Mesodermal cell (in vitro differentiated cells): ENCODE data around the gene IFNAR2.
"Not testable (repeated sequence)": the region's sequence is repeated elsewhere in the genome, so short reads cannot be mapped to it uniquely, and the experiment has no call there.

ENCODE experiments used
- H3K27ac ChIP-seq: 2 replicates; pipeline ENCODE4 v1.7.0; 2013; ENCODE audit warnings: mild to moderate bottlenecking, low read depth, low read length, moderate library complexity; ENCODE audit not compliant: severe bottlenecking
- H3K36me3 ChIP-seq: 2 replicates; pipeline ENCODE4 v1.7.1; 2013; ENCODE audit warnings: mild to moderate bottlenecking, low read length, moderate library complexity; ENCODE audit not compliant: control insufficient read depth, insufficient read depth
- H3K4me1 ChIP-seq: one replicate; pipeline ENCODE4 v1.7.1; 2013; ENCODE audit warnings: mild to moderate bottlenecking, low read length; ENCODE audit not compliant: insufficient read depth, control insufficient read depth, poor library complexity, severe bottlenecking
- H3K4me3 ChIP-seq: 2 replicates; pipeline ENCODE4 v1.7.0; 2013; ENCODE audit warnings: low read length, control low read depth, mild to moderate bottlenecking; ENCODE audit not compliant: insufficient read depth, poor library complexity, severe bottlenecking; ENCODE audit errors: extremely low read depth
- H3K9me3 ChIP-seq: 2 replicates; pipeline ENCODE4 v1.7.1; 2013; ENCODE audit warnings: mild to moderate bottlenecking, low read length, moderate library complexity; ENCODE audit not compliant: control insufficient read depth
- WGBS, 2 experiments: methylation state at CpG; one replicate each; pipeline ENCODE4 v1.1.5; 2013; ENCODE audit warnings: missing lambda C conversion rate in 2 of 2; ENCODE audit not compliant: insufficient coverage in 2 of 2; 5-methylcytosine and 5-hydroxymethylcytosine counted together

The IFNAR2 gene

DNA sequence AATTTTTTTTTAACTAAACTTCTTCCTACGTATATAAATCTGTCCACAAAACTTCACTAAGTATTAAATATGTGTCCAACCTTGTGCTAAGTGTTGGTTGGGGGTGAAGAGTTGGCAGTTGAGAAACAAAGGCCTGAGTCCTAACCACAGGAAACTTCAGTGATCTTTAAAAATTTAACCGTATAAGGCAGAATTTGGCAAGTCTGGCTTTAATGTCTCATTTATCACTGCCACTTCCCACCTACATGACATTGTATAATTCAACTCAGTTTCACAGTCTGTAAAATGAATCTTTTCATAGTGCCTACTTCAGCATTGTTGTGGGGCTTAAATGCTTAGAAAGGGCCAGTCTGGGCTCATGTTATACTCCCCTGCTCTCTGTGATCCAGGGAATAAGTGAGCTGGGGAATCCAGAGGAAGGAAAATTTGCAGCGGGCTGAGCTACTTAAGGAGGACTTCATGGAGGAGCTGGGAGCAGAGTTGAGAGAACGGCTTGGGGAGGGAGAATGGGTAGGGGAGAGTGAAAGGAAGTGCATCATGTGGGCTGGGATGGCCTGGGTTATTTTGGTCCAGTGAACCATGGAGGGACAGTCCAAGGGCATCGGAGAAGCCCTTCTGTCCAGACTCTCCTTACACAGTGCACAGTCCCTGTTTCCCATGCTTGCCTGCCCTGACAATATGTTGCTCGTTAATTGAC is 14.5 kb downstream of the IFNAR2 start:
- Histone ChIP-seq H3K4me1 (no peaks in the 10 kb centered on the region), H3K36me3 (peaks cover 43% of the 10 kb centered on the region), H3K9me3 (peaks cover 1% of the 10 kb centered on the region), H3K27ac (no peak overlapping the region), H3K4me3 (no peak overlapping the region)
- 90 to 93% methylated on average over 4 of the region's 6 CpGs for WGBS, 2 experiments

- no peaks in the 10 kb centered on the region for H3K4me1 ChIP-seq
- no peak overlapping the region for H3K27ac ChIP-seq
- no CpG with 5 or more reads among the region's 2 CpGs for WGBS, 2 experiments
- no peaks in the 10 kb centered on the region for H3K9me3 ChIP-seq
- H3K4me3 ChIP-seq: no peak overlapping the region
- peaks cover 41% of the 10 kb centered on the region for H3K36me3 ChIP-seq
Observed at GRCh38 chr21:33244779-33245105, 15.0 kb downstream of the IFNAR2 start.

GRCh38 chr21:33245289-33245918 is 15.7 kb downstream of the IFNAR2 start:
- Histone ChIP-seq H3K4me3 (no peak overlapping the region), H3K4me1 (no peaks in the 10 kb centered on the region), H3K36me3 (peaks cover 43% of the 10 kb centered on the region), H3K9me3 (no peaks in the 10 kb centered on the region), H3K27ac (no peak overlapping the region)
- 62 to 79% methylated on average over 3 of the region's 4 CpGs for WGBS, 2 experiments

- Histone ChIP-seq H3K4me3 (no peak overlapping the region), H3K9me3 (no peaks in the 10 kb centered on the region), H3K4me1 (no peaks in the 10 kb centered on the region), H3K27ac (no peak overlapping the region), H3K36me3 (peaks cover 52% of the 10 kb centered on the region)
- 99 to 100% methylated on average over 4 of the region's 5 CpGs for WGBS, 2 experiments
Observed at GRCh38 chr21:33246506-33246905, 16.8 kb downstream of the IFNAR2 start.

DNA sequence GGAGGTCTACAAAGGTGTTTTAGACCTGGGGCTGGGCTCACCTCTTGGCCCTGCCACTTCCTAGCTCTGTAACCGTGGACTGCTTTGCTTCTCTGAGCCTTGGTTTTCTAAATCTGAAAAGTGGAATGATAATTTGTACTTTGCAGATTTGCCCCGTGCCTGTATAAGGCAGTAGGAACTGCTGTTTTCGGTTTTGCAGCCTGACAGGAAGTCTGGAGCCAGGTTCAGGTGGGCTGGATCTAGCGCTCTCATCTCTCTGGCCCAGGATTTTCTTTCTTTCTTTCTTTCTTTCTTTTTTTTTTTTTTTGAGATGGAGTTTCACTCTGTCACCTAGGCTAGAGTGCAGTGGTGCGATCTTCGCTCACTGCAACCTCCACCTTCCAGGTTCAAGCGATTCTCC is 17.2 kb downstream of the IFNAR2 start:
- Histone ChIP-seq H3K9me3 (no peaks in the 10 kb centered on the region), H3K4me1 (no peaks in the 10 kb centered on the region), H3K36me3 (peaks cover 48% of the 10 kb centered on the region), H3K4me3 (no peak overlapping the region), H3K27ac (no peak overlapping the region)
- WGBS, 2 experiments: 82 to 94% methylated on average over 3 to 6 of the region's 7 CpGs

GRCh38 chr21:33247599-33247998 is 17.9 kb downstream of the IFNAR2 start:
- H3K36me3 ChIP-seq: peaks cover 54% of the 10 kb centered on the region
- 79 to 90% methylated on average over 6 of the region's 6 CpGs for WGBS, 2 experiments
- H3K9me3 ChIP-seq: no peaks in the 10 kb centered on the region

DNA sequence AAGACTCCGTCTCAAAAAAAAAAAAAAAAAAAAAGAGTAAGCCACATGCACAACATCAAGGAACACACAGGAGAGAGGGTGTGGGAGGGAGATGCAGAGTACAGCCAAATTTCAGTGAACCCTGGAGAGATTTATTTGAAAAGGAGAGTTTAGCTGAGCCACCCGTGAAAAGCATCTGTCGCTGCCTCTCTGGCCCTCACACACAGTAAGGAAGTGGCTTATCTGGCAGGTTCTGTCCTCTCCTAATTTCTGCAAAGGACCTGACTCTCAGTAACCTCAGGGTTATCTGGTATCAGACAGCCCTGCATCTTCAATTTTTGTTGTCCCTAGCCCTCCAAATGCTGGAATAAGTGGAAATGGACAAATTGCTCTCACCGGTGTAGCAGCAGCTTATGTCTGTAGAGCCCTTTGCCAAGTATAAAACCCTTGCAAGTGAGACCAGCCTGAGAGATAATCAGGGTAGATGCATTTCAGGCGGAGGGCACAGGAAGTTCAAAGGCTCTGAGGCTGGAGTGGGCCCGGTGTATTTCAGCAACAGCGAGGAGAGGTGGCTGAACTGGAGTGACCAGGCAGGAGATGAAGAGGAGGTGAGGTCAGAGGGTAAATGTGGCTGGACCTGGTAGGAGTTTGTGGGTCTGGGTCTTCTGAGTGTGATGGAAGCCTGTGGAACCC is 19.7 kb downstream of the IFNAR2 start:
- H3K4me1 ChIP-seq: no peaks in the 10 kb centered on the region
- no peak overlapping the region for H3K4me3 ChIP-seq
- H3K36me3 ChIP-seq: peaks cover 64% of the 10 kb centered on the region
- no peaks in the 10 kb centered on the region for H3K9me3 ChIP-seq
- no peak overlapping the region for H3K27ac ChIP-seq
- WGBS, 2 experiments: 95 to 98% methylated on average over 3 to 6 of the region's 7 CpGs

More at GRCh38 chr21:33247599-33247998, 17.9 kb downstream of the IFNAR2 start:
- Histone ChIP-seq H3K4me3 (no peak overlapping the region), H3K4me1 (no peaks in the 10 kb centered on the region), H3K27ac (no peak overlapping the region)

GRCh38 chr21:33251119-33251518 is 21.4 kb downstream of the IFNAR2 start:
- 84 to 97% methylated on average over 2 of the region's 2 CpGs for WGBS, 2 experiments
- no peaks in the 10 kb centered on the region for H3K4me1 ChIP-seq
- H3K4me3 ChIP-seq: no peak overlapping the region
- no peak overlapping the region for H3K27ac ChIP-seq
- H3K9me3 ChIP-seq: no peaks in the 10 kb centered on the region
- H3K36me3 ChIP-seq: peaks cover 64% of the 10 kb centered on the region

- H3K4me3 ChIP-seq, H3K9me3 ChIP-seq, H3K27ac ChIP-seq, H3K4me1 ChIP-seq: not testable (repeated sequence)
- WGBS, 2 experiments: 97 to 100% methylated on average over 1 to 4 of the region's 6 CpGs
- H3K36me3 ChIP-seq: peaks cover 69% of the 10 kb centered on the region
Observed at GRCh38 chr21:33253382-33253781, 23.6 kb downstream of the IFNAR2 start.

GRCh38 chr21:33254766-33255165 is 25.0 kb downstream of the IFNAR2 start:
- Histone ChIP-seq H3K9me3 (peaks cover 8% of the 10 kb centered on the region), H3K4me3 (no peak overlapping the region), H3K36me3 (peaks cover 74% of the 10 kb centered on the region), H3K4me1 (no peaks in the 10 kb centered on the region), H3K27ac (no peak overlapping the region)
- WGBS, 2 experiments: 90 to 100% methylated on average over 4 to 5 of the region's 5 CpGs

DNA sequence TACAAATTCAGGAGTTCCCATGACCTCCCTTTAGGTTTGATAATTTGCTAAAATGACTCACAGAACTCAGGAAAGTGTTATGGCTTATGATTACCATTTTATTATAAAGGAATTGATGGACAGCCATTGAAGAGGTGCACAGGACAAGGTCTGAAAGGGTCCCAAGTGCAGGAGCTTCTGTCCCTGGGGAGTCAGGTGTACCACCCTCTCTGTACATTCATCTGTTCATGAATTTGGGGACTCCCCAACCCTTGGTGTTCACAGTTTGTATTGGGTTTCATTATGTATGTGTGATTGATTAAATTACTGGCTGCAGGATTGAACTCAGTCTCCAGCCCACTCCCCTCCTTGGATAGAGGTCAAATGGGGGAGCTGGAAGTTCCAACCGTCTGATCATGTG is 25.7 kb downstream of the IFNAR2 start:
- H3K27ac ChIP-seq: no peak overlapping the region
- no peak overlapping the region for H3K4me3 ChIP-seq
- H3K9me3 ChIP-seq: peaks cover 8% of the 10 kb centered on the region
- H3K36me3 ChIP-seq: peaks cover 73% of the 10 kb centered on the region
- WGBS, 2 experiments: no CpG with 5 or more reads among the region's 1 CpG
- no peaks in the 10 kb centered on the region for H3K4me1 ChIP-seq
